HG03060 (cell line): ENCODE data around the gene LRRC27.
A peak's percentile ranks its signal among the peaks of the same experiment; 100 is the strongest.

Experiments used
- ATAC-seq: cut with Tn5 transposase; IDR thresholded peaks from one replicate; pipeline ENCODE4 v1.9.1; 2021; ENCODE audit warnings: low read depth, moderate number of reproducible peaks; ENCODE audit not compliant: unreplicated experiment

LRRC27 gene

DNA sequence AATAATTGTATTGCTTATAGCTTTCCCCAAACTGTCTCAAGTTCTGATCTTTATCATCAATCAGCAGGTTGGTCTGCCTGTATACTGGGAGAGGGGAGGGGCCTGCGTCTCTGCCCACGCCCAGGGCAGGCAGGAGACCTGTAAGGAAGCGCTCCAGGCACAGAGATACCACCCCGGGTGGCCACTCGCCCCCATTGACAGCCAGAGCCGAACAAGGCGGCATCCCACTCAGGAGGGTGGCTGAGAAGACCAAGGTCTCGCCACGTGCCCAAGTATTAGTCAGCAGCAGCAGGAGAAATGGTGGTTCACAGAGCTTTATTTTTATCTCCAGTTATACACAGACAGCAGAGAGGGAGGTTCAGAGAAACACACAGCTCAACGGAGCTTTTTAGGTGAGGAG lies 31.4 kb upstream of the LRRC27 start:
- no peak for ATAC-seq

DNA sequence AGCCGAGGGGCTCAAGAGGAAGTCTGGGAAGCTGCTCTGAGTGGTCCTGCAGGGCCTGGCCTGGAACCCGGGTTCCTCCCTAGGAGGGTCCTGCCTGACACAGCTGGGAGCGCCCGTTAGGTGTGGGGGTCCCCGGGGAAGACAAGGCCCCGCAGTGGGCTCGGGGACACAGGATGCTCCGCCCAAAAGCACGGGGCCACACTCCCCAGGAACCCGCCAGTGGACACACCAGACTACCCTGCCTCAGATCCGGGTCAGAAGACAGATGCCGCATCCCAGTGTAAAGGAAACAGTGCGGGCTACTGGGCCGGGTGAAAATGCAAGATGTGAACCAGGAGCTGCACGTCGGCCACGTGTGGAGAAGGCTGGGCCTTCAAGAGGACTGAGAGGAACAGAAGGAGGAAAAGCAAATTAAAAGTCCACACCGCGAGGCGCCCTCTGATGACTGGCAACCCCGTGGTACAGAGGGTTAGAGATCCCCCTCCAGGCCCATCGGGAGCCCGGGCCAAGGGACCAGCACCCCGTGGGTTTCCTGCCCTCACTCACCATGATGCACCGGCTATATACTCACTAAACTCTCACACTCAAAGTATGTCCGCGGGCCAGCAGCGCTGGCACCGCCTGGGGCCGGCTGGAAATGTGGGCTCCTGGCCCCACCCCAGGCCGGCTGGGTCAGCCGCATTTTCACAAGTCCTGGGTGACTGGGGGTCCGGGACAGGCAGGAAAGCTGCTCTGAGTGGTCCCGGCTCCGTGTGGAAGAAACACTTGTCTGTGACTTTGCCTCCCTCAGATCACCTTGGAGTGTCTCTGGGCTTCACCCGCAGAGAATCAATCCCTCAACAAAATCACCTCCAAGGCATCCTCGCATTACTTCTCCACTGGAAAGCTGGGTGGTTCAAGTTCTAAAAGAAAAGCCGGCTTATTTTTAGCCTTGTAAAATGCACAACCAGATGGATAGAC lies 30.3 kb upstream of the LRRC27 start:
- ATAC-seq: no peak

DNA sequence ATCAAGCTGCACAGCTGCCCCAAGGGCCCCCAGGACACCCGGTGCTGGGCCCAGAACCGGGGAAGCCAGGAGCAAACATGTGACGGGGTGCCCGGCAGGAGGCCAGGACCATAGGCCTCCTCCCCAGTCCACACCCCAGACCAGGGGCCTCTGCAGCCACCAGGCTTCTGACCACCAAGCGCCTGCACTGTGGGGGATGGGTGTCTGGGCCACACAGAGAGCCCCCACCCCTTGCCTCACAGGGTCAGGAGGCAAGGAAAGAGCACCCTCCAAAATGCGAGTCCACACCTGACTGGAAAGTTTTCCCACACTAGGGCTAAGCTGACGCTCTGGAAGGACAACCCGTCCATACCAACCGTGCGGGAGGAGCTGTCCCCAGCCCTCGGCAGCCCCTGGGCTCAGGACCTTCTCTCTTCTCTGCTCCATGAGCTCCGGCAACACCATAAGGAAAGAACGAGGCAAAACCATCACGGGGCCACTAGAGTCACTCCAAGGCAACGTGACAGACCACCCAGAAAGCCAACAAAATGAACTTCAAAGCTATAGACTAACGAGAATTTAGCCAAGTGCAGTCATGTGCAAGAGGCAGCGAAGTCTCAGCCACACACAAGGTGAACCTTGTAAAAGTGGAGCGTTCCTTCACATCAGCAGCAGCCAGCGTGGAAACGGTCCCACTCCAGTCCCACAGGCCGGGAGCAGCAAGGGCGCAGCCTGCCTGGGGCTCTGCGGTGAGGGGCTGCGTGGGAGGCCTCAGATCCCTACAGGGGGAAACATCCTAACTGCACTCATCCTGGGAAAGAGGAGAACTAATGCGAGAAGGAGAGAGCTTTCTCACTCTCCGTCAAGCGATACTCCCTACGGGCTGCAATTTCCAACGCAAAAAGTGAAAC lies 29.3 kb upstream of the LRRC27 start:
- ATAC-seq: no peak

DNA sequence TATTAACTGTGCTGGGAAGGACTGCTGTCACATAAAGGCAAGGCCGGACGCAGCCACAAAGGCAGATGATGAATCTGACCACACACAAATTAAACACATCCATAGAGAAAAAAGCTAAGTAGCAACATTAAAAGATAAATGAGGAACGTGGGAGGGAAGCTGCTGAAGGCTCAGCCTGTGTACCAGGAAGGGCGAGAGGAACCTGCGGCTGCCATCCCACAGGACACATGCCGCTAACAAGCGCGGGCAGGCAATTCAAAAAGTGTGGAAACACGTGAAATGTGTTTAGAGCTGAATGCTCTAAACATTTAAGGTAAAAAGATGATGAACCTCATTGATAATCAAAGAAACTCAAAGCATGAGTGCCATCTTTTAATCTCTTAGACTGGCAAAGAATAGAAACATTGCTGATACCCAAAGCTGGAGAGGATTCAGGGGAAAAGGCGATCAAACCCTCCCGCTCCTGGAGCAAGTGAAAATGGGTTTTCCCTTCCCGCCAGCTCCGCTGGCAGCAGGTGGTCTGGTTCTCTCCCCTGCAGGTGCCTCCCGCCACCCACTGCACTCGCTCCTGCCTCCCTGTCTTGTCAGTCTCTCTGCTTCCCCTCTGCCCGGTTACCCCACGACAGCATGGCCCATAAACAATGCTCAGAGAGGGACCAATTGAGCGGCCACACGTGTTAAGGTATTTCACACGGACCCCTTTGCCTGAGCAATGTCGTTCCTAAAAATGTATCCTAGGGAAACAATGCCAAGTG lies 28.5 kb upstream of the LRRC27 start:
- no peak for ATAC-seq

DNA sequence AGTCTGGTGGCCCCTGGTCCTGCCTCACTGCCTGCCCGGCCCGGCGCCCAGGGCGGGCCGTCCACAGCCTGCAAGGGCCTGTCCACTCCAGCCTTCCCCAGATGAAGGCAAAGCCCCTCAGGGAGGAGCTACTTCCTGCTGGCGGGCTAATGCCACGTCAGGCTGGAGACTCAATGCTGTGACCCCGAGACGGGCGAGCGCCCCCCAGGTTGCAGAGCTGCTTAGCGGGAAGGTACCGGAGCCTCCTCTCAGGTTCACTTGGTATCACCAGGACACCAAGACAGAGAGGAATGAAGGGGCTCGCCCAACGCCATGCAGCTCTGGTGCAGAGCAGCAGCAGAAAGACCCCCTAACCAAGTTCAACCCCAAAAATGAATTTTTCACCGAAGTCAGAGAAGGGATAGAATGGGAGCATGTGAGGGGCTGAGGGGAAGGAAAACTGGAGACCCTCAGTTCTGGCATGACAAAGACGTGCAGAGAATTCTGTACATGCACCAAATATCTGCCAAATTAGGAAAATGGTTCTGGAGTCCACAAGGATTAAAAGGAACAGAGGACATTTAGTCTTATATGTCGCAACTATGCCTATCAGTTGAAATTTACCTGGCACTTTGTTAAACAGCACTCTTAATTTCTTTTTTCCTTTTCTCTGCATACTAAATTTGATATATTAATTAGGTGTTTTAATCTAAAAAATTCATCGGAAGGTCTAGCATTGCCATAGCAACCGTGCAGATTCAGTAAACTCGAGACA lies 27.1 kb upstream of the LRRC27 start:
- no peak for ATAC-seq

DNA sequence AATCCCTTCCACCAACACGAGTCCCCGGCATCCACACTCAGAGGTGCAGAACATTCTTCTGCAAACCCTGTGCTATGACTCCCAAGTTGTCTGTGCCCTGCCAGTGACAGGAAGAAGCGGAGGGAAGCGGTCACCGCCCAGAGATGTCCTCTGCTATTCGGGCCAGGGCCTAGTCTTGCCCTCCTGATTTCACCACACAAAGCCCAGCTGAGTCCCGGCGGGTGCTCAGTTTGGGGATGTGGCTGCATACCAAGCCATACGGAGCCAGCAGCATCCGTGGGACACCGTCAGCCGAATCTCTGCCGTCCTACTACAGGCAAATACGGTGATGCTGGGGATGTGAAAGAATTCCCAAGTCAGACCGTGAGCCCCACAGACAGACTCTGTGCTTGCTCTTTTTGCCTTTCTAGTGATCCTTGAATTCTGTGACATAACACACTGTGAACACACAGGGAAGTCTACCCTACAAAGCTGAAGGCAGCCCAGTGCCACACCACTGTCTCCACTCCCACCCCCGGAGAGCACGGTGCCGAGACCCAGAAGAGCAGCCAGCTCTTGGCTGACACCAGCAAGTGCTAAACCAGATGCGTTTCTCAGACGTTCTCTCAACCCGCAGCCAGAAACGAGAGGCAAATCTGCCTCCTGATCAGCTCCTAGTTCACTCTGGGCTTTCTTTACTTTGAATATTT lies 26.2 kb upstream of the LRRC27 start:
- ATAC-seq: no peak

DNA sequence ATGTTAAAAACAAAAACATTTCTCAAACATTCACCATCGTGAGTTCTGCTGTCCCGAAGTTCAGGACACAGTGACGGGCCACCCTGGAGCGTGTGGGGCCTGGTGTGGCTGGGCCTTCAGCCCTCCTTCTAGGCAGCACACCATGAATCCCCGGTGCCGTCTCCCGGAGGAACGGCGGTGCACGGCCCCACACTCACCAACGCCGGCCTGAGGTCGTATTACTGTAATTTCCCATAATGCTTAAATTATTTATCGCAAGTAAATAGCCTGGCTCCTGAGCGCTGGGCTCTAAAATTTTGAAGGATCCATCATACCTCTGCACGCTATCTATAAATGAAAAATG lies 25.7 kb upstream of the LRRC27 start:
- no peak for ATAC-seq

DNA sequence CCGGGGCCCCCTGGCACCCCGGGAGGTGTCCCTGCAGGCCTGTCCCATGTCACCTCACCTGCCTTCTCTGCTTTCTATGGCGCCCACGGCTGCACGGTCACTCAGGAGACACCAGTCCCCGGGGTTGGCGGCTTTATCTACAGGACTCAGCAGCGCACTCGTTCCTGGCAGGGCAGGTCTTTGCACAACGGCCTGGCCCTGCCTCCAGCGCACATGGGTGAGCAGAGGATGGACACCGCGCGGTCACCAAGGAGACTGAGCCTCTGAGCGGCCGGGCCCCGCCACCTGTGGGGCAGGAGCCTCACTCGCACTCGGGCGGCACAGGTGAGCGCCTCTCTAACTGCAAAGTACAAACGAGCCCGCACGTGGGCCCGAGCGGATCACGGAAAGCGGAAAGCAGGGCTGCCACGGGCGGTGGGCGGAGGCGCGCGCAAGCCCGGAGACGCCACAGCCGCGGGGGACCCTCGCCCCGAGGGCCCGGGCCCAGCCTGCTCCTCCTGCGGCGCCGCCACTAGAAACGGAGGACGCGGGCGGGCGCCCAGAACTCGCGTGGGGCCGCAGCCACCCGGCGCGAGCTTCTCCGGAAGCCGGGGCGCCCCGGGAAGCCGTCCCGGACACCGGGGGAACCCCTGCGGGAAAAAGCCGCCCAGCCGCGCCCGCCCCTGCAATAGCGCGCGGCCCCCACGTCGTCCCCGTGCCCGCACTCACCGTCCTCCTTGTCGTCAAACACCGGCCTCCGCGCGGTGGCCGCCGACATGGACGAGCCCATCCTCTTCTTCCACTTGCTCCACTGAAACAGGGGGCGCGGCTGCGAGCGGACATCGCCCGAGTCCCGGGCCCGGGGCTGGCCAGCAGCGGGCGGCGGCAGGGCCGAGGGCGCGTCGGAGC lies 24.9 kb upstream of the LRRC27 start:
- ATAC-seq: peak; percentile 15

DNA sequence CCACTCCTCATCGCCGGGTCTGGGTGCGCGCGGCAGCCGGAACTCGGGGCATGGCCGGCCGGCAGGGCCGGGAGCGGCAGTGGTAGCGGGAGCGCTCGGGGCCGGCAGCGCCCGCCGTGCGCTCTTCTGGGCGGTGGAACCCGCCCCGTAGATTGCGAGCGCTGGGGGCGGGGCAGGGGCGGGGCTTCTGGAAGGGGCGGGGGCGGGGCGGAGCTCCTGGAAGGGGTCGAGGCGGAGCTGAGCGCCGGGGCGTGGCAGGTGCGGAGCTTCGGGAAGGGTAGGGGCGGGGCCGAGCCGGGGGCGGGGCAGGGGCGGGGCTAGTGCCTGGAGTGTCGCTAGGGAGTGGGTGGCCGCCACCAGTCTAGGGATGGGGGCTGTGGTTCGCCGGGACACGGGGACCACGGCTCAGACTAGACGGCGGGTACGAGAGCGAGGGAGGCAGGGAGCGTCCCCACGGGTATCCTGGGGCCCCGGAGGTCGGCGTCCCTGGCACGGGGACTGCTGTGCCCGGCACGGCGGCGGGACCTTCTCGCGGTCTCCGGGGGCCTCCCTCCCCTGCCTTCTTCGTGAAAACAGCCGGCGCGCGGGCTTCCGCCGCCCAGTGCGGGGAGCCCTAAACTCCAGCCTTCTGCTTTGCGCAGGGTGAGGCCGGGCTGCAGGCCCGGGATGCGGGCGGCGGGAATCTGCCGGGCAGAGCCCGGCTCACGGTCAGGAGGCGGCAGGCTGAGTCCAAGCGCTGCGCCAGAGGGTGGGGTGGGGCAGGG lies 24.0 kb upstream of the LRRC27 start, which contains the start of gene STK32C:
Gene STK32C, minus strand, starts transcription at position 128 of the 764 bp plus-strand sequence. Its CDS starts 117 bp downstream, at position 11.
- peak; percentile 45 for ATAC-seq

DNA sequence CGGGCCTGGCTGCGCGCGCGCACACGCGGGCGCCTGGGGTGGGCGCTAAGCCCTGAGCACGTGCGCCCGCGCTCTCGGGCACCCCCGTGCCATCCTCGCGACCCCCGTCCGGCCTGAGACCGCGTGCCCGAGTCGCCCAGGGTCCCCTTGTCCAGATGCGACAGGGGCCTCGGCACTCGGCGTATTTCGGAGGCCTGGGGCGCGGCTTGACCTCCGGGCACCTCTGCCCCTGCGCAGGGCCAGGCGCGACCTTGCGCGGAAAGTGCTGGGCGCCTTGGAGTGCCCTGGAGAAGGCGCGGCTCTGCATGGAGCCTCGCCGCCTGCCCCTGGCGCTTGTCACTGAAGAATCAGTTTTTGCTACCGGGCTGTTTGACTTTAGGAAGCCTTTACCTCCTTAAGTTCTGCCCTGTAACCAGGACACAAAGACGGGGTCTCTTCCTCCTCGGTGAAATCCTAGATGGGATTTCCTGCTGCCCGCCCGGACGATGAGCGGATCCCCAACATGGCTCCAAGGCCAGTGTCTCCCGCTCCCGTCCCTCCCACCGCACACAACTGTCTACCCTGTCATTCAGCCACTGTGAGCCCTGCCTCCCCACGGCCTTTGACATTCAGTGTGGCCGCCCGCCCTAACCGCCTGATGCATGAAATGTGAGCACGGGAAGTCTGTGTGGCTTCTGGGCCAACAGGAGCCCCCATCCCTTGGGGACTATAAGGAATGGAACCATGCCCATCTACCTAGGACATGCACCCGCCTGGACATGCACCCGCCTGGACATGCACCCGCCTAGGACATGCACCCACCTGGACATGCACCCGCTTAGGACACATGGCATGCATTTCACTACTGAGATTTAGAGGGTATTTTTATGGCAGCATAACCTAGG lies 23.2 kb upstream of the LRRC27 start:
- no peak for ATAC-seq

DNA sequence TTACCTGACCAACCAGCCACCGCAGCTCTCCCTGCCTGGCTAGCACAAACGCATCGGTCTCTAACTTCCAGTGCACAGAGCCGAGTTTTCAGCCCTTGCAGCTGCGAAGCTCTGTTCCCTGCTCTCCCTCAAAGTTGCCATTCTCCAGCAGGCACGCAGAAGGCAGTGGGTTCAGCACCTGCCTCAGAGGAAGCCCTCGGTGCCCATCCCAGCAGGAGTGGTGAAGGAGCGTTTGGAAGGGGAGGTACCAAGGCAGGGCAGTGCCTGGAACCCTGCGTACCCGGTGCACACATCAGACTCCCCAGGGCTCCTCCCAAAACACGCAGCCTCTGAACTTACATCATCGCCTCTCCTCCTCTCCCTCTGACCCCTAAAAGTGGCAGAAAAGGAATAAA lies 22.5 kb upstream of the LRRC27 start:
- no peak for ATAC-seq

DNA sequence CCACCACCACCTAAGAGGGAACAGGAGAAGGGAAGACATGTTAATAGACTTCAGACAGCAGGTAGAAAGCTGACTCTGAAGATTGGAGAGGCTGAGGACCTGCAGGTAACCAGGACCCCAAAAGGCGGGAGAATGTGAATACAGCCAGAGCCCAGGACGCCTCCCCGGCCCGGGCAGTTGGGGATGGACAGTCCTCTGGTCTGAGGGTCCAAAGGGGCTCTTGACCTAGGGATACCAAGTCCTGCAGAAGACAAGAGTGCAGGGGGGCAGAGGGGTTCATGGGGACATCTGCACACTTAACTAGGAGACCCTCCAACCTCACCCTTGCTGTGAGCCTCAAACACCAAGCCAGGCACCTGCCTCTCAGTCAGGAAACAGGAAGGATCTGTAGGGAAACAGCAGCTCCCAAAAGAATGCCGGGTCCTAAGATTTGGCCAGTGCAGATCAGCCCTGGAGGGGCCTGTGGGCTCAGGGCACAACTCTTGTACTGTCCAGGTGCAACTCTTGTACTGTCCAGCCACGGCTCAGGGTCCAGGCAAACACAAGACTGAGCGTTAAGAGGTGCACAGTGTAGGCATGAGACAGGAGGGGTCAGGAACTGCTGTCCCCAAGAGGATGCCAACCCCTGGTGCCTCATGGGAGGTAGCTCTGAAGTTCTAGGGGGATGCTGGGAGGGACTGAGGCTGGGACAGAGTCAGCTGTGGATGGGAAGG lies 22.0 kb upstream of the LRRC27 start:
- no peak for ATAC-seq

DNA sequence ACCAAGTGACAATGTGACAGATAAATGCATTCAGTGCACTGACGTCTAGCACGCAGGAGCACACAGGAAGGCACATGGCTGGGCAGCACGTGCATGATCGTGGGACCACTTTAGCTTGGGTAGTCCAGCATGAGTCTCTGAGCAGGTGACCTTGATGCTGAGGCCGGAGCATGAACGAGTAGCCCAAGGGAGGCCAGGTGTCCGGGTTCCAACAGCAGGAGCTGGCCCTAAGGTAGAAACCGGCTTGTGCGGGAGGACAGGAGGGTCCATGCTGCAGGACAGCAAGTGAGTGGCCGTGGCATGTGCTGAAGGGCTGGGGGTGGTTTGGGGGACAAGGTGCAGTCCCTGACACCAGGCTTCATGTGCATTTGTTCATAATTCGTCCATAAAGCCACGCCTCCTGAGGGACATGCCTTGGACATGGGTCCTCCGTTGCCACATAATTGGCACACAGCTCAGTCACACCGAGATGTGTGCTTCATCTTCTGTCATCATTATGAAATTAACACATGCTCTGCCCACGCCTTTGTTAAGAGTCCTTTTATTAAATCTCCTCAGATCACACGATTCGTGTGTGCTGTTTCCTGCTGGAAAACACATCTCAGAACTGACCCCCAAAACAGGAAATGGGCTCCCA lies 21.2 kb upstream of the LRRC27 start:
- ATAC-seq: no peak

DNA sequence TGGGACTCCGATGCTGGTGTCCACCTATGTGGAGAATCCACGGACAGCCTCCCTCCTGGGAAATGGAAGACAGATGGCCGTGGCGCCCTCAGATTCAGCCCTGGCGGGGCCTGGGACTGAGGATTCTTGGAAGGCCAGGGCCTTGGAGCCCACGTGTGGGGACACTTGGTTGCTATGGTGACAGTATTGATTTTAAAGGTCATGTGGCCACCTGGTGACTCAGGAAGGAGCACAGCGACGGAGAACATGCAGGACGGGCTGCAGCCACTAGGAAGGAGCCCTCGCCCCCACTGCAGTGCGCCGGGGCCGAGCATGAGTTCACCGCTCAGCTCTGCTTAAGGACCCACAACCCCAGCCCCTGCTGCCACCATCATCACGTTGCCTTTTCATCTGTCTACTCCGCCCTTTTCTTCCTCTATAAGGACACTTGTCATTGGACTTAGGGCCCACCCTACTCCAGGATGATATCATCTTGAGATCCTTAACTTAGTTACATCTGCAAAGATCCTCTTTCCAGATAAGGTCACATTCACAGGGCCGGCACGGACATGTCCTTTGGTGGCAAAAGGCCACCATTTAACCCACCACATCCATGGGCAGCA lies 20.6 kb upstream of the LRRC27 start:
- no peak for ATAC-seq

DNA sequence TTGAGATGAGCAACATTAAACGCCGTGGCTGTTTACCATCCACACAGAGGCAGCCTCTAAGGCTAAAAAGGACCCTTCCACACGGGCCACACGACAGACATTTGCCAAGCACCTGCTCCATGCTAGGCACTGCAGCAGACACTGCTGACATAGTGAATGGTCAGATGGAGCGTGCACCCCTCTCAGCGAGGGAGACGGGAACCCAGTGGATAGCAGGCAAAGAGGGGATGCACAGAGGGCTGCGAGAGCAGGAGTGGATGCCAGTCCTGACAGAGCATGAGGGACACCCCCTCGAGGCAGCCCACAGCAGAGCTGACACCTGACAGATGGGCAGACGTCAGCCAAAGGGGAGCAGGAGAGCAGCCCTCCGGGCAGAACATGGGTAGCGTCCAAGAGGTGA lies 18.7 kb upstream of the LRRC27 start:
- no peak for ATAC-seq
